PC-3 (cell line): ENCODE results near the gene PSMB7. TPM values are rescaled to one million over a fixed set of nuclear protein-coding genes. Genes with fewer than 3 reads are reported as not detected.

Experiments
- ATAC-seq: fragments of 200-7000 bp; cut with Tn5 transposase; 2 replicates; pipeline ENCODE4 v1.9.1; 2020; ENCODE audit warnings: mild to moderate bottlenecking, moderate library complexity
- BruUV-seq: library from RNA; stranded (reverse); fragments of 400-500 nt; replicated peaks from 2 replicates; lab custom pipeline; 2021; lab: Mats Ljungman, UMichigan
- CTCF ChIA-PET: fragments of 300-600 bp; sonication (Branson Sonifier 250); formaldehyde crosslinking; loops from one replicate; lab custom pipeline; 2022; ENCODE audit warnings: antibody characterized with exemption; lab: Charles Lee
- POLR2A ChIA-PET: fragments of 300-600 bp; sonication (Branson Sonifier 250); formaldehyde crosslinking; loops from one replicate; lab custom pipeline; 2022; ENCODE audit warnings: antibody characterized with exemption; ENCODE audit not compliant: unreplicated experiment; lab: Charles Lee
- DNase-seq: peaks from one replicate; pipeline ENCODE4 v3.0.0-alpha.2; 2015
- H2AFZ ChIP-seq: fragments of 300-600 bp; sonication (generic); 2 replicates; pipeline ENCODE4 v1.6.0; 2016; ENCODE audit warnings: antibody characterized with exemption, low read length
- H3F3A ChIP-seq: fragments of 300-600 bp; sonication (generic); one replicate; pipeline ENCODE4 v1.6.0; 2017; ENCODE audit warnings: antibody characterized with exemption, low read length, control low read depth, mild to moderate bottlenecking; ENCODE audit not compliant: unreplicated experiment
- H3K27ac ChIP-seq: fragments of 300-600 bp; sonication (generic); 2 replicates; pipeline ENCODE4 v1.5.1; 2016; ENCODE audit warnings: mild to moderate bottlenecking, low read length
- H3K27me3 ChIP-seq: fragments of 300-600 bp; sonication (generic); 2 replicates; pipeline ENCODE4 v1.6.1; 2016; ENCODE audit warnings: low read length, mixed read lengths
- H3K36me3 ChIP-seq: fragments of 300-600 bp; sonication (generic); 2 replicates; pipeline ENCODE4 v1.6.1; 2016; ENCODE audit warnings: low read depth, mixed run types, low read length, mixed read lengths
- H3K4me1 ChIP-seq: fragments of 300-600 bp; sonication (generic); 2 replicates; pipeline ENCODE4 v1.5.1; 2016; ENCODE audit warnings: low read length; ENCODE audit not compliant: insufficient read depth
- H3K4me2 ChIP-seq: fragments of 300-600 bp; sonication (generic); 2 replicates; pipeline ENCODE4 v1.6.0; 2016; ENCODE audit warnings: low read length
- H3K4me3 ChIP-seq: fragments of 300-600 bp; sonication (generic); 2 replicates; pipeline ENCODE4 v1.5.1; 2016; ENCODE audit warnings: mild to moderate bottlenecking, low read length, mixed read lengths
- H3K79me2 ChIP-seq: fragments of 300-600 bp; sonication (generic); 2 replicates; pipeline ENCODE4 v1.6.1; 2017; ENCODE audit warnings: low read length, mixed read lengths
- H3K9ac ChIP-seq: fragments of 300-600 bp; sonication (generic); 2 replicates; pipeline ENCODE4 v1.6.0; 2016; ENCODE audit warnings: mild to moderate bottlenecking, low read length
- H3K9me2 ChIP-seq: fragments of 300-600 bp; sonication (generic); replicated peaks from 2 replicates; pipeline ENCODE4 v1.6.1; 2016; ENCODE audit warnings: mixed run types, low read length, mixed read lengths
- H3K9me3 ChIP-seq: fragments of 300-600 bp; sonication (generic); 2 replicates; pipeline ENCODE4 v1.6.1; 2016; ENCODE audit warnings: low read length, mixed read lengths
- H4K20me1 ChIP-seq: fragments of 300-600 bp; sonication (generic); 2 replicates; pipeline ENCODE4 v1.6.1; 2016; ENCODE audit warnings: low read length, mixed read lengths
- CTCF ChIP-seq: fragments of 300-600 bp; sonication (generic); conservative IDR thresholded peaks from 2 replicates; pipeline ENCODE4 v1.5.1; 2017; ENCODE audit warnings: antibody characterized with exemption, low read depth, mild to moderate bottlenecking, low read length
- EZH2 ChIP-seq: fragments of 300-600 bp; sonication (generic); IDR thresholded peaks from one replicate; pipeline ENCODE4 v1.6.1; 2017; ENCODE audit warnings: antibody characterized with exemption, mild to moderate bottlenecking, low read length; ENCODE audit not compliant: unreplicated experiment
- EZH2phosphoT487 ChIP-seq: fragments of 300-600 bp; sonication (generic); IDR thresholded peaks from 2 replicates; pipeline ENCODE4 v1.6.1; 2018; ENCODE audit warnings: mild to moderate bottlenecking, antibody characterized with exemption, low read length, borderline replicate concordance
- intact Hi-C: fragments of 100-400 bp; cut with micrococcal nuclease; formaldehyde crosslinking; loops from 2 replicates; pipeline ENCODE4 v1.9.0; 2023
- total RNA-seq: library from RNA; depleted of rRNA; stranded (reverse); fragments of >200 nt; gene quantifications from 2 replicates; pipeline ENCODE4 v1.2.3, GENCODE V29; 2014

PSMB7 gene
- total RNA-seq, 1 experiment from 2014 or later = 372 TPM

GRCh38 chr9:124399968-124400940 lies 15.0 kb downstream of the PSMB7 start:
- Histone ChIP-seq H2AFZ (no peak overlapping the region), H3K9me2 (no peaks in the 10 kb centered on the region), H3K9ac (no peak overlapping the region), H3K36me3 (peaks cover 58% of the 10 kb centered on the region), H3K27ac (no peak overlapping the region), H3K4me2 (no peak overlapping the region), H3F3A (no peaks in the 10 kb centered on the region), H3K4me1 (no peaks in the 10 kb centered on the region), H3K9me3 (no peaks in the 10 kb centered on the region), H4K20me1 (peaks cover 32% of the 10 kb centered on the region), H3K79me2 (peaks cover 96% of the 10 kb centered on the region), H3K4me3 (no peak overlapping the region), H3K27me3 (no peaks in the 10 kb centered on the region)
- no TSS peak for BruUV-seq
- no peak for DNase-seq
- ATAC-seq = no peak
- CTCF ChIA-PET = no interaction called here
- intact Hi-C loops = loop anchor here (10.0 kb wide), 1 partner anchor 275 kb away; no protein-coding TSS in a partner anchor
- POLR2A ChIA-PET = no interaction called here
- no peak for TF ChIP-seq CTCF

- ChIA-PET POLR2A (no interaction called here), CTCF (no interaction called here)
- H3K27me3 ChIP-seq = no peaks in the 10 kb centered on the region
- no peaks in the 10 kb centered on the region for H3K9me3 ChIP-seq
- H4K20me1 ChIP-seq = peaks cover 29% of the 10 kb centered on the region
- H3K9me2 ChIP-seq = no peaks in the 10 kb centered on the region
- ATAC-seq = no peak
- H3K4me2 ChIP-seq = no peak overlapping the region
- intact Hi-C loops = loop anchor here (10.0 kb wide), 1 partner anchor 275 kb away; no protein-coding TSS in a partner anchor
- no peak for DNase-seq
- H3K27ac ChIP-seq = no peak overlapping the region
- peaks cover 100% of the 10 kb centered on the region for H3K79me2 ChIP-seq
- no peak overlapping the region for H3K4me3 ChIP-seq
- no peak for TF ChIP-seq CTCF
- no peak for TF ChIP-seq EZH2
- no peak for TF ChIP-seq EZH2phosphoT487
- no peak overlapping the region for H2AFZ ChIP-seq
- H3K36me3 ChIP-seq = peaks cover 57% of the 10 kb centered on the region
- H3K4me1 ChIP-seq = peaks cover under 1% of the 10 kb centered on the region
- no peak overlapping the region for H3K9ac ChIP-seq
- H3F3A ChIP-seq = no peaks in the 10 kb centered on the region
- BruUV-seq = no TSS peak
These were observed 15.8 kb downstream of the PSMB7 start for GRCh38 chr9:124399323-124399967.
